NCI-H146 treated with DMSO at 0.1 percent for 48 hours (cell line): Measurements from ENCODE around the gene KDM4C.
"Not testable (repeated sequence)": the region's sequence is repeated elsewhere in the genome, so short reads cannot be mapped to it uniquely, and the experiment has no call there.

Experiments used
- DNase-seq: peaks from one replicate; lab custom pipeline; 2025; ENCODE audit not compliant: unreplicated experiment; lab: John Stamatoyannopoulos, UW

Gene KDM4C

GRCh38 chr9:6805532-6805931, 47.8 kb downstream of the KDM4C start:
- no peak for DNase-seq

GRCh38 chr9:6806318-6806717, 48.5 kb downstream of the KDM4C start:
- not testable (repeated sequence) for DNase-seq

DNA sequence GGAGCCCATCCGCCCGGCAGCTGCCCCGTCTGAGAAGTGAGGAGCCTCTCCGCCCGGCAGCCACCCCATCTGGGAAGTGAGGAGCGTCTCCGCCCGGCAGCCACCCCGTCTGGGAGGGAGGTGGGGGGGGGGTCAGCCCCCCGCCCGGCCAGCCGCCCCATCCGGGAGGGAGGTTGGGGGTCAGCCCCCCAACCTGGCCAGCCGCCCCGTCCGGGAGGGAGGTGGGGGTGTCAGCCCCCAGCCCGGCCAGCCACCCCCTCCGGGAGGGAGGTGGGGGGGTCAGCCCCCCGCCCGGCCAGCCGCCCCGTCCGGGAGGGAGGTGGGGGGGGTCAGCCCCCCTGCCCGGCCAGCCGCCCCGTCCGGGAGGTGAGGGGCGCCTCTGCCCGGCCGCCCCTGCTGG, 49.9 kb downstream of the KDM4C start:
- DNase-seq = not testable (repeated sequence)

- DNase-seq = no peak
These were observed 53.7 kb downstream of the KDM4C start for GRCh38 chr9:6811436-6811835.

- no peak for DNase-seq
These were observed 58.8 kb downstream of the KDM4C start for GRCh38 chr9:6816581-6816980.

DNA sequence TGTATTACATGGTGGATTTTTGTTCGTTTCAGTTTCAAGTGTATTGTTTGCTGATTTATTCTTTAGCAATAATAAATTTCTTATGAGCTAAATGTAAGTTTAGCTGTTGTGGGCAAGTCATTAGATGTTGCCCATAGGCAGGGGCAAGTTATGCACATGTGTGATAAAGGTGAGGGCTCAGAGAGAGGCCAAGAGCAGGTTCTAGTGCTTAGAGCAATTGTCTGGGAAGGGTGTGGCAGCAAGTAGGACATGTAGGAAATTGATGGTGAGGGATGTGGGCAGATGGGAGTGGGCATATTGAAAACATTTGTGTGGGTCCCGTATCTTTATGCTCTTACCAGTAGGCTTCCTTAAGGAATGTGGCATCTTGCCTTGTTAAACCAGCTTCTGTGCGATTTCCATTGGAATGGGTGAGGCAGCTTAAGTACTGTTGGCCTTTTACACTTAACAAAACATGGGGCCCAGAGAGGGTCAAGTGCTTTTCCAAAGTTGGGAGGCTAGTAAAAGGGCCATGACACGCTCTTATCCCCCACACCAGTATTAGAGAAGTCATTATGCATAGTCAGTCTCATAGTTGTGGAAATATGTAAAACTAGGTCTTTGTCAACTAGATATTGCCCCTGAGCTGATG, 60.6 kb downstream of the KDM4C start:
- no peak for DNase-seq

GRCh38 chr9:6819112-6819511, 61.3 kb downstream of the KDM4C start:
- DNase-seq = no peak

- DNase-seq = no peak
These were observed 61.8 kb downstream of the KDM4C start for GRCh38 chr9:6819529-6819928.

GRCh38 chr9:6822696-6823095, 64.9 kb downstream of the KDM4C start:
- no peak for DNase-seq

- DNase-seq = peak; percentile 54
These were observed 69.8 kb downstream of the KDM4C start for GRCh38 chr9:6827439-6828145.

GRCh38 chr9:6829027-6829426, 71.3 kb downstream of the KDM4C start:
- no peak for DNase-seq

DNA sequence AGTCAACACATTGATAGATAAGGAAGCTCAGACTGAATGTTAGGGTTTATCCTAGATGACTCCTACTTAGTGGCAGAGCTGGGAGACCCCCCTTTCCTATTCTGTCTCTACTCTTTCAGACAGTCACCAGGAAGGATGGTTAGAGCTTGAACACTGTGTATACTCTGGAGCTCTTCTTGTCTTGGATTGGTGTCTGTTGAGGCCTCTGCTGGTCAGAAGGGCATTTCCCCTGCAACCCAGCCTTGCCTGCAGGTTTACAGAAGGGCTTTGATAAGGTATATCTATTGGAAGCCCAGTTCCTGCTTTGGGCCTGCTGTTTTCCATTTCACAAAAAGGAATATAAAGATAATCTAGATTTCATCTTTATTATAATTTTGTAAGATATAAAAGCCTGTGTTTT, 71.8 kb downstream of the KDM4C start:
- DNase-seq = no peak

DNA sequence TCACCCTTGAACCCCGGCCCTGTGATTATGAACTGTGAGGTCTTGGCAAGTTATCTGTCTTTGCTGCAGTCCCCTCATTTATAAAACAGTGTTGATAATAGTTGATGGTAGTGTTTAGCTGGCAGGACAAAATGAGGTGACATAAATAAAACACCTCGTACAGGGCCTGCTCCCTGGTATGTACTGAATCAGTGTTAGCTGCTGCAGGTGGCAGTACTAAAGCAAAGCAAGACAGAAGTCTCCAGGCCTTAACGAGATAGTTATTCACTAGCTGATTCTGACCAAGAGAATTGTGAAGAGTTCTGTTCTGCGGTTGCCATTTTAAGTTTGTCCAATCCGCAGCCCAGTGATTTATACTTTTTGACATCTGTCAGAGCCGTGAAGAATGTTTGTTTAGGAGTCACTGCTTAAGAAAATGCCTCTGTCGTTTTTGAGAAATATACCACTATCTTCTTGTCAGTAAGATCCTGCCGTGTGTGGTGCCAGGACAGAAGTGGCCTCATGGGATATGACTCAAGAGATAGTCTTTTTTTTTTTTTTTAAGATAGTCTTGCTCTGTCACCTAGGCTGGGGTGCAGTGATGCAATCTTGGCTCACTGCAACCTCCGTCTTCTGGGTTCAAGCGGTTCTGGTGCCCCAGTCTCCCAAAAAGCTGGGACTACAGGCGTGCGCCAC, 75.9 kb downstream of the KDM4C start:
- DNase-seq = no peak

- DNase-seq = no peak
These were observed 76.5 kb downstream of the KDM4C start for GRCh38 chr9:6834306-6834705.

DNA sequence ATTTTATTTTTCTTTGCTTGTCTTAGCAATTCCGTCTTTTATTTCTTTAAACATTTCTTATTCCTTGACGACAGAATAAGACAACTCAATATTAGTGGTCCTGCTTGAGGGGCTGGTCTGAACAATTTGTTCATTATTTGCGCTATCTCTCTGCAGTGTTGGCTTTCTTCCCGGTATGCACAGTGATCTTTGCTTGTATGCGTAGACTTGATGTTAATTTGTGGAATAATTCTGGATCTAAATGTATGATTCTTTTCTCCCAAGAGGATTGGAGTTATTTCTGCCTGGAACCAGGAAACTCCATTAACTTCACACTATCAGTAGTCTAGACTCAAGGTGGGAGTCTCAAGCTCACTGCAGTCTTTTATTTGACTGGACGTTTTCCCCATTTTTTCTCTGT, 80.4 kb downstream of the KDM4C start:
- DNase-seq = no peak

DNA sequence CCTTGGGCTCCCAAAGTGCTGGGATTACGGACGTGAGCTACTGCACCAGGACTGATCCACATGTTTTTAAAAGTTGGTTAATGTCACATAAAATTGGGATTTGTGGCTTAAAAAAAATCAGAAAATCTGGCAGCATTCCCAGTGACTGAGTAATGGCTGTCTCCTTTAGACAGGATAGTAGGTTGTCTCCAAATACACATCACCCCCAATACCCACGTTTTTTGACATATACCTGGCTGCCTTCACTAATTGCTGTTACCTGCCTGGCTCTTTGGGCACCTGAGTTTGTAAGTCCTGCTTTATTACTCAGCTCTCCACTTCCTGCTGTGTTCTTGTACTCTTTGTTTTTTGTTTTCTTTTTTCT, 84.8 kb downstream of the KDM4C start:
- no peak for DNase-seq

- no peak for DNase-seq
These were observed 86.0 kb downstream of the KDM4C start for GRCh38 chr9:6843742-6844141.

DNA sequence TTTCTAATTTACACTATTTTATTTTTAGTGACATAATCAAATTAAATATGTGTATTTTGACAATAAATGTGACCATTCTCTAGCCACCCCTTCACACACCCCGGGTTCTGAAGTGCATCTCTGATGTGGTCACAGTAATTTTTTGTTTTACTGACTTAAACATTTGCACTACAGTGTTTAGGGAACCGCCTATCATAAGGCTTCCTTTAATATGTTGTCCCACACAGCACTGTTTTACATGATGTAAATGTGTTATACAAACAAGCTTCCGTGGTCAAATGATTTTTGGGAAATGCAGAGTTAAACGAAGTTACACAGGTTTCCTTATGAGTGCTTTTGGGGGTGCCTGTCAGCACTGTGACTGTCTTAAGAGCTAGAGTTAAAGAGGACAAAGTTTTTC, 86.5 kb downstream of the KDM4C start:
- no peak for DNase-seq

- DNase-seq = no peak
These were observed 87.5 kb downstream of the KDM4C start for GRCh38 chr9:6845128-6845826.

- no peak for DNase-seq
These were observed 88.1 kb downstream of the KDM4C start for GRCh38 chr9:6845880-6846279.

DNA sequence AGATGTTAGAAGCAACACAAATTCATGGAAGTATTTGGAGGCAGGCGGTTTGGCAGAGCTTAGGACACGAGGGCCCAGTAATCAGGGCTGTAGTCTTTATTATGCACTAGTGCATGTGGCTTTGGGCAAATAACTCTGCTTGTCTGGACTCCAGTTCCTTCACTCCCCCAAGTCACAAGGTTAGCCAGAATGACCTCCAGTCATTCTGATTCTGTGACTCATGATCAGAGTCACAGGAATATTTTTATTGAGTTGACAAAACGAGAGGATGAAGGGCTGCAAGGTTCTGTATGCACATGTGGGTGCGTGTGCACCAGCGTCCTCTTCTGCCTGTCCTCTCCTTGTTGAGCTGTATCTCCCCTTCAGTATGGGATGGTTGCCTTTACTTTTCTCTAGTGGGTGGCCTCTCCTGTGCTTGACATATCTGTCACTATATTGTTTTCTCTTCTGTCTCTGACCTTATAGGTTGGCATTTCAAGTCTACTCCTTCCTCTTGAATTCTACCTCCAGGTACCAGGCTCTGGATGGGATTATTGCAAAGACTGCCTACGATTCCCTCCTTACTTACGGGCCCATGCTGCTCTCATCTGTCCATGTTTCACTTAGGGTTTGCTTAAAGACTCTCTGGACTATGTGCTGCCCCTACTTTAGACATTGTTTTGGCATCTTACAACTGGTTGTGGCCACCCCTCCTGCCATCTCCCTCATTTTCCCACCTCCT, 94.6 kb downstream of the KDM4C start:
- no peak for DNase-seq
